Measurements from ENCODE around the gene NACAD.

NACAD gene

GRCh38 chr7:45033261-45033930 lies 55.4 kb downstream of the NACAD start:
- H3K9me3 ChIP-seq (ENCODE audit: control extremely low read depth in 1 of 5, control insufficient read depth in 4 of 5, insufficient read depth in 2 of 5, low read depth in 1 of 5, low read length in 4 of 5), result no peaks in the 10 kb centered on the region
- peak overlapping the region; percentile 10 to 64 for H3K27ac ChIP-seq (ENCODE audit: insufficient read depth in 1 of 2, low read depth in 1 of 2, low read length in 2 of 2, poor library complexity in 1 of 2, severe bottlenecking in 2 of 2)
- CTCF ChIA-PET, result interaction anchor here (0.6 to 12.4 kb wide), 5 partner anchors 15 to 69 kb away, joined by 3 to 138 read pairs (median 4); partner anchors contain the start of gene MYO1G
- no peaks in the 10 kb centered on the region for H3K27me3 ChIP-seq (replicated peaks in 2 of 5; ENCODE audit: control insufficient read depth in 4 of 5, insufficient read depth in 5 of 5, low read length in 4 of 5)
- peak overlapping the region in 2 of 7 experiments; percentile 35 to 50 for H3K4me3 ChIP-seq (ENCODE audit: control insufficient read depth in 1 of 7, extremely low read depth in 1 of 7, insufficient read depth in 4 of 7, low read depth in 2 of 7, low read length in 6 of 7)
- WGBS (ENCODE audit: insufficient coverage), result 88% methylated on average over 1 of the region's 1 CpG
- DNase-seq, result peak in 1 of 3 donors; percentile 31
- POLR2A ChIA-PET, result no interaction called here
- H3K36me3 ChIP-seq (ENCODE audit: control insufficient read depth in 4 of 4, insufficient read depth in 4 of 4, low read length in 3 of 4), result peaks cover 0 to 64% (median 17%) of the 10 kb centered on the region in 4 experiments
- peaks cover 2 to 75% (median 68%) of the 10 kb centered on the region in 4 experiments for H3K4me1 ChIP-seq (ENCODE audit: control extremely low read depth in 1 of 4, control insufficient read depth in 4 of 4, insufficient read depth in 4 of 4, low read length in 3 of 4)

DNA sequence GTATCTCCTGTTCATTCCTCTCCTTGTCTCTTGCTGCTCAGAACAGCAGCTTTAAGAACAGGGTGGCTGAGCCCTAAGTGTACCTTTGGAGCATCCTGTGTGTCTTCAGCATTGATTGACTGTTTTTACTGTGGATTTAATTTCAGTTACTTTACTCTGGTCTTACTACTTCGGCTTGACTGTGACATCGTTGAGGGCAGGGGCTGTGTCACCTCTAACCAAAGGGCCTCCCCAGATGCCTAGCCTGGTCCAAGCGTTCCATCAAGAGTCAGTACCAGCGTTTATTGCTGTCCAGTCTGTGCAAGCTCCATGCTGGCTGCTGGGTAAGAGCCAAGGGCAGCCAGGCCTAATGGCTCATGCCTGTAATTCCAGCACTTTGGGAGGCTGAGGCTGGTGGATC lies 56.3 kb downstream of the NACAD start:
- no peaks in the 10 kb centered on the region for H3K9me3 ChIP-seq (ENCODE audit: control extremely low read depth in 1 of 5, control insufficient read depth in 4 of 5, insufficient read depth in 2 of 5, low read depth in 1 of 5, low read length in 4 of 5)
- peak overlapping the region in 1 of 2 experiments; percentile 64 for H3K27ac ChIP-seq (ENCODE audit: insufficient read depth in 1 of 2, low read depth in 1 of 2, low read length in 2 of 2, poor library complexity in 1 of 2, severe bottlenecking in 2 of 2)
- DNase-seq, result no peak
- 97% methylated on average over 3 of the region's 4 CpGs for WGBS (ENCODE audit: insufficient coverage)
- H3K27me3 ChIP-seq (replicated peaks in 2 of 5; ENCODE audit: control insufficient read depth in 4 of 5, insufficient read depth in 5 of 5, low read length in 4 of 5), result no peaks in the 10 kb centered on the region
- POLR2A ChIA-PET, result interaction anchor here (0.6 to 1.4 kb wide), 2 partner anchors 9 to 32 kb away, joined by 3 to 4 read pairs; partner anchors contain the start of gene CCM2
- H3K4me3 ChIP-seq (ENCODE audit: control insufficient read depth in 1 of 7, extremely low read depth in 1 of 7, insufficient read depth in 4 of 7, low read depth in 2 of 7, low read length in 6 of 7), result peak overlapping the region in 3 of 7 experiments; percentile 1 to 45 (median 16)
- H3K4me1 ChIP-seq (ENCODE audit: control extremely low read depth in 1 of 4, control insufficient read depth in 4 of 4, insufficient read depth in 4 of 4, low read length in 3 of 4), result peaks cover 9 to 78% (median 70%) of the 10 kb centered on the region in 4 experiments
- CTCF ChIA-PET, result interaction anchor here (0.6 to 12.4 kb wide), 6 partner anchors 14 to 68 kb away, joined by 3 to 138 read pairs (median 3); partner anchors contain the start of gene MYO1G
- peaks cover 0 to 58% (median 11%) of the 10 kb centered on the region in 4 experiments for H3K36me3 ChIP-seq (ENCODE audit: control insufficient read depth in 4 of 4, insufficient read depth in 4 of 4, low read length in 3 of 4)

- DNase-seq, result no peak
- peak overlapping the region in 1 of 2 experiments; percentile 64 for H3K27ac ChIP-seq (ENCODE audit: insufficient read depth in 1 of 2, low read depth in 1 of 2, low read length in 2 of 2, poor library complexity in 1 of 2, severe bottlenecking in 2 of 2)
- ChIA-PET CTCF (interaction anchor here (0.7 to 12.4 kb wide), 5 partner anchors 14 to 67 kb away, joined by 3 to 138 read pairs (median 3); partner anchors contain the start of gene MYO1G), POLR2A (interaction anchor here (0.6 to 1.4 kb wide), 2 partner anchors 8 to 31 kb away, joined by 3 to 4 read pairs; partner anchors contain the start of gene CCM2)
- no peaks in the 10 kb centered on the region for H3K27me3 ChIP-seq (replicated peaks in 2 of 5; ENCODE audit: control insufficient read depth in 4 of 5, insufficient read depth in 5 of 5, low read length in 4 of 5)
- peaks cover 0 to 55% (median 11%) of the 10 kb centered on the region in 4 experiments for H3K36me3 ChIP-seq (ENCODE audit: control insufficient read depth in 4 of 4, insufficient read depth in 4 of 4, low read length in 3 of 4)
- H3K9me3 ChIP-seq (ENCODE audit: control extremely low read depth in 1 of 5, control insufficient read depth in 4 of 5, insufficient read depth in 2 of 5, low read depth in 1 of 5, low read length in 4 of 5), result no peaks in the 10 kb centered on the region
- H3K4me3 ChIP-seq (ENCODE audit: control insufficient read depth in 1 of 7, extremely low read depth in 1 of 7, insufficient read depth in 4 of 7, low read depth in 2 of 7, low read length in 6 of 7), result peak overlapping the region in 2 of 7 experiments; percentile 5 to 23
- H3K4me1 ChIP-seq (ENCODE audit: control extremely low read depth in 1 of 4, control insufficient read depth in 4 of 4, insufficient read depth in 4 of 4, low read length in 3 of 4), result peaks cover 9 to 78% (median 72%) of the 10 kb centered on the region in 4 experiments
- 83% methylated on average over 2 of the region's 4 CpGs for WGBS (ENCODE audit: insufficient coverage)
Observed at GRCh38 chr7:45031829-45032228, 56.9 kb downstream of the NACAD start.
